IPS-20b (cell line): ENCODE results near the gene TMEM40.

Experiments used
- H3K27ac ChIP-seq: one replicate; pipeline ENCODE4 v1.5.1; 2013; ENCODE audit warnings: low read length
- H3K27me3 ChIP-seq: 2 replicates; pipeline ENCODE4 v1.6.1; 2013; ENCODE audit warnings: mild to moderate bottlenecking, low read length, inconsistent platforms; ENCODE audit not compliant: insufficient read depth
- H3K36me3 ChIP-seq: 2 replicates; pipeline ENCODE4 v1.6.1; 2013; ENCODE audit warnings: low read depth, mild to moderate bottlenecking, inconsistent platforms, low read length, moderate library complexity; ENCODE audit not compliant: insufficient read depth
- H3K4me1 ChIP-seq: 2 replicates; pipeline ENCODE4 v1.6.1; 2013; ENCODE audit warnings: mild to moderate bottlenecking, control low read depth, inconsistent platforms, low read length, moderate library complexity; ENCODE audit not compliant: insufficient read depth
- H3K4me3 ChIP-seq: 2 replicates; pipeline ENCODE4 v1.5.1; 2013; ENCODE audit warnings: mild to moderate bottlenecking, low read length, inconsistent platforms
- H3K9ac ChIP-seq: 2 replicates; pipeline ENCODE4 v1.6.1; 2013; ENCODE audit warnings: low read depth, mild to moderate bottlenecking, inconsistent platforms, low read length, moderate library complexity
- H3K9me3 ChIP-seq: 2 replicates; pipeline ENCODE4 v1.6.1; 2013; ENCODE audit warnings: mild to moderate bottlenecking, low read depth, low read length, inconsistent platforms; ENCODE audit not compliant: insufficient read depth

The TMEM40 gene

GRCh38 chr3:12774619-12775018 lies 15.6 kb upstream of the TMEM40 start:
- Histone ChIP-seq H3K27ac (no peak overlapping the region), H3K4me3 (no peak overlapping the region), H3K9me3 (no peaks in the 10 kb centered on the region), H3K4me1 (no peaks in the 10 kb centered on the region), H3K36me3 (no peaks in the 10 kb centered on the region), H3K27me3 (no peaks in the 10 kb centered on the region), H3K9ac (no peak overlapping the region)

DNA sequence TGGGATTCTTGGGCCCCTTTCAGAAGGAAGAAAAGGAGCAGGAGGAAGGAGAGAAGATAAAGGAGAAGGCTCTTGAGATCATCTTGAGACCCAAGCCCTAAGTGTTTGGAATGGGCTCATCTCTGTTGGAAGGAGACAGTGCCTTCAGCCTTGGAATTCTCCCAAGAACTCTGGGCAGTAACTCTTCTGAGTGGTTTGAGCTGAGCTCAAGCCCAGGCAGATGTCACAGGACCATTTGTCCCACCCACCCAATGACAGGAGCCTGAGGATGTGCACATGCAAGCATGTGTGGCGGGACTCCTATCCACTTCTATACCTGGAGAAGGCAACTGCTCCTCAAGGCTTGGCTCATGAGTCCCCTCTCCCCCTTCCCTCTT lies 14.6 kb upstream of the TMEM40 start:
- Histone ChIP-seq H3K36me3 (no peaks in the 10 kb centered on the region), H3K9ac (no peak overlapping the region), H3K27me3 (no peaks in the 10 kb centered on the region), H3K27ac (no peak overlapping the region), H3K4me3 (no peak overlapping the region), H3K9me3 (no peaks in the 10 kb centered on the region), H3K4me1 (no peaks in the 10 kb centered on the region)

DNA sequence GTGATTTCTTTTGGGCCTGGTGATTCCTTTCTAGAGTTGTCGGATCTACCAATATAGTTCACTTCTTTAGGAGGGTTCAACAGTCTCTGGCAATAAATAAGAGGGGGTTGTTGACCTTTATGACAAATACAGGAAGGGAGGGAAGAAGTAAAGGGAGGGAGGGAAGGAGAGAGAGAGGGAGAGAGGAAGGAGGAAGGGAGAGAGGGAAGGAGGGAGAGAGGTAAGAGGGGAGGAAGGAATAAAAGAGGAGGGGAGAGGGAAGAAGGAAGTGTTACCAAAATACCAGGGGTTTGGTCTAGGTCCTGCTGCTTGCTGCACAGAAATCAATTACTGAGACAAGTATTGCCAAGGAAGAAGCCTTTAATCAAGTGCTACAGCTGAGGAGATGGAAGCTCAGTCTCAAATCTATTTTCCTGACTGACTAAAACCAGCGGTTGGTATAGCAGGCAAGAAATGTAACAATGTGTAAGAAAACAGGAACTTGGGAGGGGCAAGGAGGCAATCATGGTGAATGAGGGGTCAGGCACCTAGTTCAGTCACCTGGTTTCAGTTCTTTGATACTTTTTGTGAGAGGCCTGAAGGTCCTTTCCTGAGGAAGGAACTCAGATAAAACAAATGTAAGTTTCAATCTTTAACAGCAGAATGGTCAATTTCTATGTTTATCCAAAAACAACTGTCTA lies 14.1 kb upstream of the TMEM40 start:
- Histone ChIP-seq H3K36me3 (no peaks in the 10 kb centered on the region), H3K27me3 (no peaks in the 10 kb centered on the region), H3K9me3 (no peaks in the 10 kb centered on the region), H3K9ac (no peak overlapping the region), H3K4me3 (no peak overlapping the region), H3K4me1 (no peaks in the 10 kb centered on the region), H3K27ac (no peak overlapping the region)

DNA sequence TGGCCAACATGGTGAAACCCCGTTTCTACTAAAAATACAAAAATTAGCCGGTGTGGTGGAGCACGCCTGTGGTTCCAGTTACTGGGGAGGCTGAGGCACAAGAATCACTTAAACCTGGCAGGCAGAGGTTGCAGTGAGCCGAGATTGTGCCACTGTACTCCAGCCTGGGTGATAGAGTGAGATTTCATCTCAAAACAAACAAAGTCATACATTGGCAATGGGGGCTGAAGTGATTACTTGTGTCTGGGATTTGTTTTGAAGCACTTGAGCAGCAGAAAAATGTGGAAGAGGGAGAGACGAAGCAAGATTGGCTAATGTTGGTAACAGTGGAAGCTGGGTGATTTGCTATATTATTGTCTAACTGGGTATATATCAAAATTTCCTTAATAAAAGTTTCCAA lies 13.4 kb upstream of the TMEM40 start:
- Histone ChIP-seq H3K4me3 (no peak overlapping the region), H3K36me3 (no peaks in the 10 kb centered on the region), H3K9ac (no peak overlapping the region), H3K27me3 (no peaks in the 10 kb centered on the region), H3K4me1 (no peaks in the 10 kb centered on the region), H3K27ac (no peak overlapping the region), H3K9me3 (no peaks in the 10 kb centered on the region)

DNA sequence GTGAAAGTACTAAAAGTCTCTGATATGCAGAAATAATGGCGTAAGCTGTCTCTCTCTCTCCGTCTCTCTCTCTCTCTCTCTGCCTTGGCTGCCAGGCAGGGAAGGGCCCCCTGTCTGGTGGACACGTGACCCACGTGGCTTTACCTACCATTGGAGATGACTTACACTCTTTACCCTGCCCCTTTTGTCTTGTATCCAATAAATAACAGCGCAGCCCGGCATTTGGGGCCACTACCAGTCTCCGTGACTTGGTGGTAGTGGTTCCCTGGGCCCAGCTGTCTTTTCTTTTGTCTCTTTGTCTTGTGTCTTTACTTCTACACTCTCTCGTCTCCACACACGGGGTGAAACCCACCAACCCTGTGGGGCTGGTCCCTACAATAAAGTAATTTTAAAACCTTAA lies 12.2 kb upstream of the TMEM40 start:
- no peak overlapping the region for H3K9ac ChIP-seq
- no peaks in the 10 kb centered on the region for H3K9me3 ChIP-seq
- no peaks in the 10 kb centered on the region for H3K36me3 ChIP-seq
- H3K27me3 ChIP-seq = no peaks in the 10 kb centered on the region
- H3K4me3 ChIP-seq = no peak overlapping the region
- H3K27ac ChIP-seq = no peak overlapping the region
- no peaks in the 10 kb centered on the region for H3K4me1 ChIP-seq

DNA sequence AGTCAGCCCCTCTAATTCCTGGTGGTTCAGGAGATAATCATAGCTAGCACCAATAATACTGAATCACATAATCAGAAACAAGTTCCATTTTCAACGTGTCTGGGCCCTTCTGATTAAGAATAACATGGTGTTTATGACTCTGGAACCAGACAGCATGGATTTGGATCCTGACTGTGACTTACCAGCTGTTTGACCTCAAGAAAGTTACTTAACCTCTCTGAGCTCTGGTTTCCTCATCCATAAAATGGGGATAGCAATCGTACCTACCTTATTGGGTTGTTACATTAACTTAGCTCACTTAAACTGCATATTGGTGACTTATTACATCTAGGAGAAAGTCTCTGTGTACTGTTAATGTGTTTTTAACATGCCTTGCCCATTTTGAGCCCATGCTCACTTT lies 10.7 kb upstream of the TMEM40 start:
- no peak overlapping the region for H3K9ac ChIP-seq

DNA sequence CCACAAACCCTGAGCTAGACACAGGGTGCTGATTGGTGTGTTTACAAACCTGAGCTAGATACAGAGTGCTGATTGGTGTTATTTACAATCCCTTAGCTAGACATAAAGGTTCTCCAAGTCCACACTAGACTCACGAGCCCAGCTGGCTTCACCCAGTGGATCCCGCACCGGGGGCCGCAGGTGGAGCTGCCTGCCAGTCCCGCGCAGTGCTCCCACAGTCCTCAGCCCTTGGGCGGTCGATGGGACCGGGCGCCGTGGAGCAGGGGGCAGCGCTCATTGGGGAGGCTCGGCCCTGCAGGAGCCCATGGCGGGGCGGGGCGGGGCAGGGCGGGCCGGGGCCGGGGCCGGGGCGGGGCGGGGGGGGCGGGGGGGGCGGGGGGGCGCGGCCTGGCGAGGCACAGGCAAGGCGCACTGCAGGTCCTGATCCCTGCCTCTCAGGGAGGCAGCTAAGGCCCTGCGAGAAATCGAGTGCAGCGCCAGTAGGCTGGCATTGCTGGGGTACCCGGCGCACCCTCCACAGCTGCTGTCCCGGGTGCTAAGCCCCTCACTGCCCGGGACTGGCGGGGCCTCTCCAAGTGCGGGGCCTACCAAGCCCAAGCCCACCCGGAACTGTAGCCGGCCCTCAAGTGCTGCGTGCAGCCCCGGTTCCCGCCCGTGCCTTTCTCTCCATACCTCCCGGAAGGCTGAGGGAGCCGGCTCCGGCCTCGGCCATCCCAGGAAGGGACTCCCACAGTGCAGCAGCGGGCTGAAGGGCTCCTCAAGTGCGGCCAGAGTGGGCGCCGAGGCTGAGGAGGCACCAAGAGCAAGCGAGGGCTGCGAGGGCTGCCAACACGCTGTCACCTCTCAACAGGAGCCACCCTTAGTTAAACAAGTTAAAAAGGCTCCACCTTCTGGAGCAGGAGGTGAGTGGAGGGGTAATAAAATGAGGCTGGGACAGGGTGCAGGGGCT lies 9.8 kb upstream of the TMEM40 start:
- H3K4me1 ChIP-seq = no peaks in the 10 kb centered on the region
- no peak overlapping the region for H3K27ac ChIP-seq
- H3K4me3 ChIP-seq = no peak overlapping the region
- no peak overlapping the region for H3K9ac ChIP-seq
- no peaks in the 10 kb centered on the region for H3K9me3 ChIP-seq
- no peaks in the 10 kb centered on the region for H3K36me3 ChIP-seq
- H3K27me3 ChIP-seq = no peaks in the 10 kb centered on the region

More for the DNA sequence above, 10.7 kb upstream of the TMEM40 start:
- Histone ChIP-seq H3K4me3 (no peak overlapping the region), H3K27ac (no peak overlapping the region), H3K4me1 (no peaks in the 10 kb centered on the region), H3K27me3 (no peaks in the 10 kb centered on the region), H3K9me3 (no peaks in the 10 kb centered on the region), H3K36me3 (no peaks in the 10 kb centered on the region)

- H3K4me3 ChIP-seq = no peak overlapping the region
- no peak overlapping the region for H3K9ac ChIP-seq
- no peaks in the 10 kb centered on the region for H3K27me3 ChIP-seq
- H3K36me3 ChIP-seq = no peaks in the 10 kb centered on the region
- H3K27ac ChIP-seq = no peak overlapping the region
- H3K9me3 ChIP-seq = no peaks in the 10 kb centered on the region
- no peaks in the 10 kb centered on the region for H3K4me1 ChIP-seq
Measured at GRCh38 chr3:12766541-12766940, 7.5 kb upstream of the TMEM40 start.

DNA sequence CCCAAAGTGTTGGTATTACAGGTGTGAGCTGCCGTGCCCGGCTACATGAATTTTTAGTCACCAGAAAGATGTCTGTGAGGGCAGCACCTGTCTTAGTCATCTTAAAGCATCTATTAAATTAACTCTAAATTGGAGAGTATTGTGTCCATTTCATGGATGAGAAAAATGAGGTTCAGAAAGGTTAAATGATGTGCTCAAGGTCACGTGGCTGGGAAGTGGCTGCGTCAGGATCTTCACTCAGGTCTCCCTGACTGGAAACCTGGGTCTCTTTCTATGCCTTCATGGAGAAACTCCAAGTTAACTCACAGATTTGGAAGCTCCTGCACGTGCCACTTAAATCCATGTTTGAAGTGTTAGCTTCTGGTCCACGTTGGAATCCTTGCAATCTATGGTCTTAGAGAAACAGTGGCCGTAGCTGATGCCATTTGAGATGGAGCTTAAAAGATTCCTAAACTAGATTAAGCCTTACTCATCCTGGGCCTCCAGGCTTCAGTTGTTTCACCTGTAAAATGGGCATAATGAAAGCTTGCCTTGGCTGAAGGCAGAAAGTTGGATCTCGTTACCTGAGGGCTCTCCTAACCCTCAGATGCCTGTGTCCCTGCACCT lies 5.2 kb upstream of the TMEM40 start:
- Histone ChIP-seq H3K4me1 (no peaks in the 10 kb centered on the region; the same call in 1 of the 2 replicates), H3K27ac (no peak overlapping the region), H3K4me3 (no peak overlapping the region), H3K27me3 (no peaks in the 10 kb centered on the region), H3K9me3 (no peaks in the 10 kb centered on the region), H3K9ac (no peak overlapping the region), H3K36me3 (no peaks in the 10 kb centered on the region)

GRCh38 chr3:12759693-12760565 lies 870 bp upstream of the TMEM40 start:
- Histone ChIP-seq H3K27ac (no peak overlapping the region), H3K4me3 (no peak overlapping the region), H3K9ac (no peak overlapping the region)

More at GRCh38 chr3:12759693-12760565, 870 bp upstream of the TMEM40 start:
- Histone ChIP-seq H3K4me1 (no peaks in the 10 kb centered on the region; the same call in 1 of the 2 replicates), H3K36me3 (no peaks in the 10 kb centered on the region), H3K9me3 (no peaks in the 10 kb centered on the region), H3K27me3 (no peaks in the 10 kb centered on the region)
